HepG2 (cell line): Measurements from ENCODE around the gene P4HB. TPM values are rescaled to one million over a fixed set of nuclear protein-coding genes. Genes with fewer than 3 reads are reported as not detected.

Source experiments
- AGO2 ChIP-seq: fragments of 200-400 bp; formaldehyde crosslinking; optimal IDR thresholded peaks from 2 replicates; pipeline ENCODE3; 2017; ENCODE audit warnings: mild to moderate bottlenecking, low read depth, low read length, moderate library complexity
- FOXC1 ChIP-seq: sonication (generic); formaldehyde crosslinking; IDR thresholded peaks from 2 replicates; pipeline ENCODE4 v1.8.0; 2022; ENCODE audit warnings: mild to moderate bottlenecking, missing genetic modification reagents, borderline replicate concordance
- POLR2A ChIP-seq, 2 experiments: IDR thresholded peaks; 2 replicates each; pipeline ENCODE4 v1.6.1; 2011; ENCODE audit warnings: low read depth in 2 of 2, low read length in 2 of 2, mild to moderate bottlenecking in 1 of 2, moderate library complexity in 1 of 2; ENCODE audit not compliant: insufficient read depth in 1 of 2
- SMARCC2 ChIP-seq: fragments of 450-650 bp; IDR thresholded peaks from 2 replicates; pipeline ENCODE4 v1.6.1; 2017; ENCODE audit warnings: antibody characterized with exemption, mild to moderate bottlenecking
- ZNF274 ChIP-seq: sonication (generic); formaldehyde crosslinking; IDR thresholded peaks from 2 replicates; pipeline ENCODE4 v1.5.1; 2020; ENCODE audit warnings: mild to moderate bottlenecking, missing genetic modification reagents
- ZNF556 ChIP-seq: sonication (generic); formaldehyde crosslinking; IDR thresholded peaks from 2 replicates; pipeline ENCODE4 v1.4.0; 2020; ENCODE audit warnings: mild to moderate bottlenecking, missing genetic modification reagents, borderline replicate concordance
- ZNF615 ChIP-seq: sonication (generic); formaldehyde crosslinking; IDR thresholded peaks from 2 replicates; pipeline ENCODE4 v1.5.0; 2020; ENCODE audit warnings: mild to moderate bottlenecking, missing genetic modification reagents, borderline replicate concordance
- ZNF691 ChIP-seq: sonication (generic); formaldehyde crosslinking; IDR thresholded peaks from 2 replicates; pipeline ENCODE4 v1.4.0; 2020; ENCODE audit warnings: missing genetic modification reagents, low read depth, mild to moderate bottlenecking, borderline replicate concordance
- ZNF784 ChIP-seq: sonication (generic); formaldehyde crosslinking; IDR thresholded peaks from 2 replicates; pipeline ENCODE4 v1.5.1; 2020; ENCODE audit warnings: missing genetic modification reagents, mild to moderate bottlenecking, borderline replicate concordance
- polyA plus RNA-seq, 8 experiments: library from polyadenylated mRNA; depleted of rRNA in 3 of 8; stranded (reverse) in 7 of 8; unstranded in 1 of 8; fragments of >200 nt; fragmentation: Illumina TruSeq in 4 of 8; extraction: Trizol in 4 of 8; gene quantifications; 2 replicates each; pipeline versions ENCODE4 v1.2.1 to v1.2.3, GENCODE V29; 2011 to 2016; ENCODE audit warnings: low read depth in 4 of 8, missing spikeins in 1 of 8, mixed read lengths in 1 of 8; ENCODE audit not compliant: insufficient read depth in 1 of 8
- total RNA-seq, 5 experiments: library from RNA; depleted of rRNA; stranded (reverse); fragments of >200 nt; fragmentation: Illumina TruSeq; extraction: Trizol; gene quantifications; 2 replicates each; pipeline ENCODE4 v1.2.3, GENCODE V29; 2016; ENCODE audit warnings: low read depth in 1 of 5
- TF ChIP-seq, protein P1 (sequence below): sonication (generic); formaldehyde crosslinking; IDR thresholded peaks from 2 replicates; pipeline ENCODE4 v1.5.1; 2020; ENCODE audit warnings: mild to moderate bottlenecking, missing genetic modification reagents, moderate library complexity

The P4HB gene
- total and polyA plus RNA-seq, 2 of the 13 experiments (the other 11 are each of a cell fraction or from before 2014, with no cell fraction given) = 185 to 782 TPM

DNA sequence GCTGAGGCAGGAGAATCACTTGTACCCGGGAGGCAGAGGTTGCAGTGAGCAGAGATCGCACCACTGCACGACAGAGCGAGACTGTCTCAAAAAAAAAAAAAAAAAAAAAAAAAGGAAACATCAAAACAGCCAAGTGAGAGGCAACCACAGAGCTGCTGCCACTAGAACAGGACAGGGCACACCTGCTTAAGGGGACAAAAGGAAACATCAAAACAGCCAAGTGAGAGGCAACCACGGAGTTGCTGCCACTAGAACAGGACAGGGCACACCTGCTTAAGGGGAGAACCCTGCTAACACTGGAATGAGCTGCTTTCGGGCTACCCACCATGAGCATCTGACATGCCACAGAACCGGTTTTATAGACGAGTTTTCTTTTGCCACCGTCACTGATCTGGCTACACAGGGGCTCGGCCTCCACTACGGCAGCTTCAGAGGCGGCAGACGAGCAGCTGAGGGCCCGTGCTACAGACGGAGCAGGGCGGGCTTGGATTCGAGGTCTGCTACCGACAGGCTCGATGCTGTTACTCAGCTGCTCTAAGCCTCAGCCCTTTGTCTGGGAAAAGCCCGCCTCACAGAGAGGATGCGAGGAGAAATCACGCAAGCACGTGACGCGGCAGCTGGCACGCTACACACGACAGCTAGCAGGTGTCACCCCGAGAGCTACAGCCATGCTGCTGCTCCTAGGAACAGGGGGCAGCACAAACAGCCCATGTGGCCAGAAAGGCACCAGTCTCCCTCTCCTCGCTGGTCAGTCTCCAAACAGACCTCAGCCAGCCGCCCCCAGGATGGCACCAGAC is 2.0 kb downstream of the P4HB start (continued):
- TF ChIP-seq ZNF784 (CRISPR knock-in tag) = no peak
- peak in 1 of 2 experiments; percentile 21; a peak in 1 of 4 replicates for TF ChIP-seq POLR2A (IDR thresholded peaks at IDR 0.05; ENCODE audit: insufficient read depth in 1 of 2, low read depth in 2 of 2, low read length in 2 of 2)
- 0 out of 2 replicates have a peak, but pooled peaks have one; percentile 42 for TF ChIP-seq FOXC1 (CRISPR knock-in tag)
- no peak for TF ChIP-seq SMARCC2
- 0 out of 2 replicates have a peak, but pooled peaks have one; percentile 21 for TF ChIP-seq ZNF274 (CRISPR knock-in tag)
- TF ChIP-seq ZNF615 (CRISPR knock-in tag) = no peak
- TF ChIP-seq, protein P1, sequence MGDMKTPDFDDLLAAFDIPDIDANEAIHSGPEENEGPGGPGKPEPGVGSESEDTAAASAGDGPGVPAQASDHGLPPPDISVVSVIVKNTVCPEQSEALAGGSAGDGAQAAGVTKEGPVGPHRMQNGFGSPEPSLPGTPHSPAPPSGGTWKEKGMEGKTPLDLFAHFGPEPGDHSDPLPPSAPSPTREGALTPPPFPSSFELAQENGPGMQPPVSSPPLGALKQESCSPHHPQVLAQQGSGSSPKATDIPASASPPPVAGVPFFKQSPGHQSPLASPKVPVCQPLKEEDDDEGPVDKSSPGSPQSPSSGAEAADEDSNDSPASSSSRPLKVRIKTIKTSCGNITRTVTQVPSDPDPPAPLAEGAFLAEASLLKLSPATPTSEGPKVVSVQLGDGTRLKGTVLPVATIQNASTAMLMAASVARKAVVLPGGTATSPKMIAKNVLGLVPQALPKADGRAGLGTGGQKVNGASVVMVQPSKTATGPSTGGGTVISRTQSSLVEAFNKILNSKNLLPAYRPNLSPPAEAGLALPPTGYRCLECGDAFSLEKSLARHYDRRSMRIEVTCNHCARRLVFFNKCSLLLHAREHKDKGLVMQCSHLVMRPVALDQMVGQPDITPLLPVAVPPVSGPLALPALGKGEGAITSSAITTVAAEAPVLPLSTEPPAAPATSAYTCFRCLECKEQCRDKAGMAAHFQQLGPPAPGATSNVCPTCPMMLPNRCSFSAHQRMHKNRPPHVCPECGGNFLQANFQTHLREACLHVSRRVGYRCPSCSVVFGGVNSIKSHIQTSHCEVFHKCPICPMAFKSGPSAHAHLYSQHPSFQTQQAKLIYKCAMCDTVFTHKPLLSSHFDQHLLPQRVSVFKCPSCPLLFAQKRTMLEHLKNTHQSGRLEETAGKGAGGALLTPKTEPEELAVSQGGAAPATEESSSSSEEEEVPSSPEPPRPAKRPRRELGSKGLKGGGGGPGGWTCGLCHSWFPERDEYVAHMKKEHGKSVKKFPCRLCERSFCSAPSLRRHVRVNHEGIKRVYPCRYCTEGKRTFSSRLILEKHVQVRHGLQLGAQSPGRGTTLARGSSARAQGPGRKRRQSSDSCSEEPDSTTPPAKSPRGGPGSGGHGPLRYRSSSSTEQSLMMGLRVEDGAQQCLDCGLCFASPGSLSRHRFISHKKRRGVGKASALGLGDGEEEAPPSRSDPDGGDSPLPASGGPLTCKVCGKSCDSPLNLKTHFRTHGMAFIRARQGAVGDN (CRISPR knock-in tag) = peak; percentile 61; the same call in 1 of the 2 replicates
- TF ChIP-seq ZNF691 (CRISPR knock-in tag) = 0 out of 2 replicates have a peak, but pooled peaks have one; percentile 43
- peak; percentile 50 for TF ChIP-seq AGO2
- TF ChIP-seq ZNF556 (CRISPR knock-in tag) = 0 out of 2 replicates have a peak, but pooled peaks have one; percentile 14
